ENCODE data around the gene CFAP54. TPM values are rescaled to one million over a fixed set of nuclear protein-coding genes. Genes with fewer than 3 reads are reported as not detected.

Gene CFAP54
- total RNA-seq, 1 experiment from 2014 or later: 0.09 TPM

- TF ChIP-seq, protein P1, sequence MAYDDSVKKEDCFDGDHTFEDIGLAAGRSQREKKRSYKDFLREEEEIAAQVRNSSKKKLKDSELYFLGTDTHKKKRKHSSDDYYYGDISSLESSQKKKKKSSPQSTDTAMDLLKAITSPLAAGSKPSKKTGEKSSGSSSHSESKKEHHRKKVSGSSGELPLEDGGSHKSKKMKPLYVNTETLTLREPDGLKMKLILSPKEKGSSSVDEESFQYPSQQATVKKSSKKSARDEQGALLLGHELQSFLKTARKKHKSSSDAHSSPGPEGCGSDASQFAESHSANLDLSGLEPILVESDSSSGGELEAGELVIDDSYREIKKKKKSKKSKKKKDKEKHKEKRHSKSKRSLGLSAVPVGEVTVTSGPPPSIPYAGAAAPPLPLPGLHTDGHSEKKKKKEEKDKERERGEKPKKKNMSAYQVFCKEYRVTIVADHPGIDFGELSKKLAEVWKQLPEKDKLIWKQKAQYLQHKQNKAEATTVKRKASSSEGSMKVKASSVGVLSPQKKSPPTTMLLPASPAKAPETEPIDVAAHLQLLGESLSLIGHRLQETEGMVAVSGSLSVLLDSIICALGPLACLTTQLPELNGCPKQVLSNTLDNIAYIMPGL (CRISPR knock-in tag; IDR thresholded peaks at IDR 0.05): no peak
- no peak for TF ChIP-seq ATF2 (CRISPR knock-in tag; IDR thresholded peaks at IDR 0.05; ENCODE audit: borderline replicate concordance, low read depth)
- TF ChIP-seq CREM (CRISPR knock-in tag; IDR thresholded peaks at IDR 0.05): no peak
- TF ChIP-seq AFF4 (CRISPR knock-in tag; IDR thresholded peaks at IDR 0.05; ENCODE audit: borderline replicate concordance): no peak
- no peak for TF ChIP-seq ATF3 (CRISPR knock-in tag; conservative IDR thresholded peaks at IDR 0.05)
- no peak for TF ChIP-seq GTF2I (CRISPR knock-in tag; conservative IDR thresholded peaks at IDR 0.05)
- TF ChIP-seq, protein P2, sequence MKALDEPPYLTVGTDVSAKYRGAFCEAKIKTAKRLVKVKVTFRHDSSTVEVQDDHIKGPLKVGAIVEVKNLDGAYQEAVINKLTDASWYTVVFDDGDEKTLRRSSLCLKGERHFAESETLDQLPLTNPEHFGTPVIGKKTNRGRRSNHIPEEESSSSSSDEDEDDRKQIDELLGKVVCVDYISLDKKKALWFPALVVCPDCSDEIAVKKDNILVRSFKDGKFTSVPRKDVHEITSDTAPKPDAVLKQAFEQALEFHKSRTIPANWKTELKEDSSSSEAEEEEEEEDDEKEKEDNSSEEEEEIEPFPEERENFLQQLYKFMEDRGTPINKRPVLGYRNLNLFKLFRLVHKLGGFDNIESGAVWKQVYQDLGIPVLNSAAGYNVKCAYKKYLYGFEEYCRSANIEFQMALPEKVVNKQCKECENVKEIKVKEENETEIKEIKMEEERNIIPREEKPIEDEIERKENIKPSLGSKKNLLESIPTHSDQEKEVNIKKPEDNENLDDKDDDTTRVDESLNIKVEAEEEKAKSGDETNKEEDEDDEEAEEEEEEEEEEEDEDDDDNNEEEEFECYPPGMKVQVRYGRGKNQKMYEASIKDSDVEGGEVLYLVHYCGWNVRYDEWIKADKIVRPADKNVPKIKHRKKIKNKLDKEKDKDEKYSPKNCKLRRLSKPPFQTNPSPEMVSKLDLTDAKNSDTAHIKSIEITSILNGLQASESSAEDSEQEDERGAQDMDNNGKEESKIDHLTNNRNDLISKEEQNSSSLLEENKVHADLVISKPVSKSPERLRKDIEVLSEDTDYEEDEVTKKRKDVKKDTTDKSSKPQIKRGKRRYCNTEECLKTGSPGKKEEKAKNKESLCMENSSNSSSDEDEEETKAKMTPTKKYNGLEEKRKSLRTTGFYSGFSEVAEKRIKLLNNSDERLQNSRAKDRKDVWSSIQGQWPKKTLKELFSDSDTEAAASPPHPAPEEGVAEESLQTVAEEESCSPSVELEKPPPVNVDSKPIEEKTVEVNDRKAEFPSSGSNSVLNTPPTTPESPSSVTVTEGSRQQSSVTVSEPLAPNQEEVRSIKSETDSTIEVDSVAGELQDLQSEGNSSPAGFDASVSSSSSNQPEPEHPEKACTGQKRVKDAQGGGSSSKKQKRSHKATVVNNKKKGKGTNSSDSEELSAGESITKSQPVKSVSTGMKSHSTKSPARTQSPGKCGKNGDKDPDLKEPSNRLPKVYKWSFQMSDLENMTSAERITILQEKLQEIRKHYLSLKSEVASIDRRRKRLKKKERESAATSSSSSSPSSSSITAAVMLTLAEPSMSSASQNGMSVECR (CRISPR knock-in tag; IDR thresholded peaks at IDR 0.05; ENCODE audit: borderline replicate concordance): no peak
- TF ChIP-seq FOXP4 (CRISPR knock-in tag; IDR thresholded peaks at IDR 0.05): no peak
Measured at GRCh38 chr12:96549341-96549740, 60.0 kb downstream of the CFAP54 start (continued).

- POLR2A ChIA-PET: no interaction called here
- ATAC-seq: no peak
- Mint-ChIP-seq H3K36me3 (no peaks in the 10 kb centered on the region), H3K9me3 (peaks cover 12% of the 10 kb centered on the region; the same call in 1 of the 2 replicates), H3K27me3 (ENCODE audit: low read depth) (no peaks in the 10 kb centered on the region), H3K4me1 (no peaks in the 10 kb centered on the region), H3K4me3 (no peak overlapping the region), H3K27ac (no peak overlapping the region)
- DNase-seq (ENCODE audit: low spot score): no peak
- CTCF ChIA-PET: no interaction called here
- TF ChIP-seq ZNF138 (CRISPR knock-in tag; conservative IDR thresholded peaks at IDR 0.05) (no peak), USF1 (CRISPR knock-in tag; IDR thresholded peaks at IDR 0.05) (no peak), AFF4 (CRISPR knock-in tag; IDR thresholded peaks at IDR 0.05; ENCODE audit: borderline replicate concordance) (no peak), ATF2 (CRISPR knock-in tag; IDR thresholded peaks at IDR 0.05; ENCODE audit: borderline replicate concordance, low read depth) (no peak)
- TF ChIP-seq, protein P3, sequence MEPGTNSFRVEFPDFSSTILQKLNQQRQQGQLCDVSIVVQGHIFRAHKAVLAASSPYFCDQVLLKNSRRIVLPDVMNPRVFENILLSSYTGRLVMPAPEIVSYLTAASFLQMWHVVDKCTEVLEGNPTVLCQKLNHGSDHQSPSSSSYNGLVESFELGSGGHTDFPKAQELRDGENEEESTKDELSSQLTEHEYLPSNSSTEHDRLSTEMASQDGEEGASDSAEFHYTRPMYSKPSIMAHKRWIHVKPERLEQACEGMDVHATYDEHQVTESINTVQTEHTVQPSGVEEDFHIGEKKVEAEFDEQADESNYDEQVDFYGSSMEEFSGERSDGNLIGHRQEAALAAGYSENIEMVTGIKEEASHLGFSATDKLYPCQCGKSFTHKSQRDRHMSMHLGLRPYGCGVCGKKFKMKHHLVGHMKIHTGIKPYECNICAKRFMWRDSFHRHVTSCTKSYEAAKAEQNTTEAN (CRISPR knock-in tag; IDR thresholded peaks at IDR 0.05): no peak
Measured at GRCh38 chr12:96570579-96570978, 81.2 kb downstream of the CFAP54 start.
